Gastrocnemius medialis (tissue), 4 donors: ENCODE measurements around the gene DPYD. TPM values are rescaled to one million over a fixed set of nuclear protein-coding genes. Genes with fewer than 3 reads are reported as not detected.

ENCODE experiments used
- ATAC-seq, 2 donors: fragments of 150-250 bp; one replicate each; pipeline ENCODE4 v1.9.1; 2016
- DNase-seq, 2 donors: peaks; one replicate each; pipeline ENCODE4 v3.0.0-alpha.2; 2019
- H3K27ac ChIP-seq, 4 donors: fragments of 200-600 bp; sonication (generic); 1 replicate in 1 of 4; 2 replicates in 3 of 4; pipeline ENCODE4 v1.5.1; 2016 to 2018; ENCODE audit warnings: mild to moderate bottlenecking in 2 of 4, moderate library complexity in 1 of 4
- H3K27me3 ChIP-seq, 3 donors: fragments of 200-600 bp; sonication (generic) in 2 of 3; 1 replicate in 1 of 3; 2 replicates in 2 of 3; pipeline versions ENCODE4 v1.5.1 to v1.6.0; 2016 to 2019; ENCODE audit warnings: mild to moderate bottlenecking in 1 of 3, moderate library complexity in 1 of 3
- H3K36me3 ChIP-seq, 2 donors: fragments of 200-600 bp; sonication (generic) in 1 of 2; one replicate each; pipeline ENCODE4 v1.5.1; 2017 to 2018
- H3K4me1 ChIP-seq, 2 donors: fragments of 200-600 bp; sonication (generic) in 1 of 2; one replicate each; pipeline ENCODE4 v1.5.1; 2016 to 2017; ENCODE audit warnings: mild to moderate bottlenecking in 2 of 2
- H3K4me3 ChIP-seq, 4 donors: fragments of 200-600 bp; sonication (generic) in 3 of 4; 1 replicate in 1 of 4; 2 replicates in 3 of 4; pipeline ENCODE4 v1.5.1; 2016 to 2019; ENCODE audit warnings: mild to moderate bottlenecking in 2 of 4
- H3K9me3 ChIP-seq, 3 donors: fragments of 200-600 bp; sonication (generic) in 2 of 3; 1 replicate in 1 of 3; 2 replicates in 2 of 3; pipeline ENCODE4 v1.5.1; 2016 to 2019
- POLR2A ChIP-seq, 2 donors: fragments of 450-650 bp; IDR thresholded peaks; one replicate each; pipeline ENCODE4 v1.6.1; 2017; ENCODE audit warnings: antibody characterized with exemption in 2 of 2, mild to moderate bottlenecking in 2 of 2, moderate library complexity in 2 of 2
- in situ Hi-C, 4 donors: fragments of 200-750 bp; cut with MboI; loops; one replicate each; pipeline versions ENCODE4 v1.15.0 to v1.8.0; 2017; ENCODE audit warnings: low sequenced_read_pairs in 4 of 4
- intact Hi-C: fragments of 100-400 bp; cut with DNase I; formaldehyde crosslinking; loops from one replicate; pipeline ENCODE4 v1.15.1; 2023; ENCODE audit warnings: low total_unique reads
- total RNA-seq, 4 donors: library from RNA; depleted of rRNA; stranded (reverse); fragments of >200 nt; gene quantifications; one replicate each; pipeline versions ENCODE4 v1.1.0 to v1.2.3, GENCODE V29; 2016
- TF ChIP-seq, protein P1 (sequence below), 5 experiments: fragments of 450-650 bp in 3 of 5; fragments of 200-600 bp in 2 of 5; sonication (generic) in 2 of 5; IDR thresholded peaks in 4 of 5; conservative IDR thresholded peaks in 1 of 5; 1 replicate in 4 of 5; 2 replicates in 1 of 5; pipeline ENCODE4 v1.5.1; 2016 to 2019; ENCODE audit warnings: antibody characterized with exemption in 5 of 5, mild to moderate bottlenecking in 3 of 5, moderate library complexity in 3 of 5

Gene DPYD
- total RNA-seq, 4 donors from 2014 or later: 4.6 to 13.9 (median 9.1) TPM

DNA sequence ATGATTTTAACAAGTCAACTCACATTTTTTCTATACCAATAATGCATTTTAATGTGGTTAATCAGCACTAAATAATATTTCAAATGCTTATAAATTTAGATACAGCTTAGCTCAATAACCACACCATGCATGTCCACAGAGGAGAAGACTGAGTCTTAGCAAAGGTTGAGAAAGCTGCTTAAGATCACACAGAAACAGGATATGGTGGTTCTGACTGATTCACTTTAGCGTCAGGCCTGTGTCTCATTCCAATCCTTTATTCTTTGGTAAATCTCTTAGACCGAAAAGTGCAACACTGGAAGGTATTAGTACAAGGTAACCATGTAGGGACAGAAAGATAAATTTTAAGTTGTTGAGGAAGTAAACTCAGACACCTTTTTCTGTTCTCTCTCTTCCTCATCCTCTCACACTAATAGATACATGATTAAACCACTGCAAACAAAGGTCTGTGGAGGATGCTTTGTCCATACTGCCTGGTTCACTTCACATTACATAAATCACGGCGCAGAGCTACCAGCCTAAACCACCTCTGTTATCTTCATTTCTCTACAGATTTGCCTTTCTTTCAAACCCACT, 139.0 kb downstream of the DPYD start:
- TF ChIP-seq, protein P1, sequence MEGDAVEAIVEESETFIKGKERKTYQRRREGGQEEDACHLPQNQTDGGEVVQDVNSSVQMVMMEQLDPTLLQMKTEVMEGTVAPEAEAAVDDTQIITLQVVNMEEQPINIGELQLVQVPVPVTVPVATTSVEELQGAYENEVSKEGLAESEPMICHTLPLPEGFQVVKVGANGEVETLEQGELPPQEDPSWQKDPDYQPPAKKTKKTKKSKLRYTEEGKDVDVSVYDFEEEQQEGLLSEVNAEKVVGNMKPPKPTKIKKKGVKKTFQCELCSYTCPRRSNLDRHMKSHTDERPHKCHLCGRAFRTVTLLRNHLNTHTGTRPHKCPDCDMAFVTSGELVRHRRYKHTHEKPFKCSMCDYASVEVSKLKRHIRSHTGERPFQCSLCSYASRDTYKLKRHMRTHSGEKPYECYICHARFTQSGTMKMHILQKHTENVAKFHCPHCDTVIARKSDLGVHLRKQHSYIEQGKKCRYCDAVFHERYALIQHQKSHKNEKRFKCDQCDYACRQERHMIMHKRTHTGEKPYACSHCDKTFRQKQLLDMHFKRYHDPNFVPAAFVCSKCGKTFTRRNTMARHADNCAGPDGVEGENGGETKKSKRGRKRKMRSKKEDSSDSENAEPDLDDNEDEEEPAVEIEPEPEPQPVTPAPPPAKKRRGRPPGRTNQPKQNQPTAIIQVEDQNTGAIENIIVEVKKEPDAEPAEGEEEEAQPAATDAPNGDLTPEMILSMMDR (IDR thresholded peaks at IDR 0.05 in 4 of 5, conservative IDR thresholded peaks at IDR 0.05 in 1 of 5): no peak
- TF ChIP-seq POLR2A (IDR thresholded peaks at IDR 0.05): no peak
- no peak overlapping the region for H3K4me3 ChIP-seq
- ATAC-seq (no peak), DNase-seq (no peak)
- H3K36me3 ChIP-seq: no peaks in the 10 kb centered on the region
- no peaks in the 10 kb centered on the region for H3K9me3 ChIP-seq
- intact Hi-C loops (no loop called here), in situ Hi-C loops (no loop called here)
- no peak overlapping the region for H3K27ac ChIP-seq
- peaks cover 0 to 6% of the 10 kb centered on the region in 2 donors for H3K4me1 ChIP-seq
- H3K27me3 ChIP-seq: no peaks in the 10 kb centered on the region

DNA sequence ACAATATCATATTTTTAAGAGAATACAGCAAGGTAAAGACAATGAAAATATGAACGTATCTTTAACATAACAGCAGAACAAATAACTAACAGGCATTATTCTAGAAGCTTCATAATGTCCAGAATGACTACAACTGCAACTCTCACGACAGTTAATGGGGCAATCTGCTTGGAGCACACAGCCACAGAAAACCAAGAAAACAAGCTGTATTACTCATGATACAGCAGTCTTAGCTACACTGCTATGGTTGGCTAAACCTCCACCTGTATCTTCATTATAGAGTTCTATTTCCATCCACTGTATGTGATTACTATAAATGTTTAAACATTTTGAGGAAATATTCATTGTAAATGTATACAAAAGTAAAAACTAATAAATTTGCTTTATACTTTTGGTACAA, 139.9 kb downstream of the DPYD start:
- ATAC-seq (no peak), DNase-seq (no peak)
- intact Hi-C loops (no loop called here), in situ Hi-C loops (no loop called here)
- H3K4me3 ChIP-seq: no peak overlapping the region
- H3K36me3 ChIP-seq: no peaks in the 10 kb centered on the region
- no peaks in the 10 kb centered on the region for H3K9me3 ChIP-seq
- no peaks in the 10 kb centered on the region for H3K4me1 ChIP-seq
- H3K27me3 ChIP-seq: no peaks in the 10 kb centered on the region
- TF ChIP-seq POLR2A (IDR thresholded peaks at IDR 0.05): no peak
- TF ChIP-seq, protein P1 (IDR thresholded peaks at IDR 0.05 in 4 of 5, conservative IDR thresholded peaks at IDR 0.05 in 1 of 5): no peak
- H3K27ac ChIP-seq: no peak overlapping the region

DNA sequence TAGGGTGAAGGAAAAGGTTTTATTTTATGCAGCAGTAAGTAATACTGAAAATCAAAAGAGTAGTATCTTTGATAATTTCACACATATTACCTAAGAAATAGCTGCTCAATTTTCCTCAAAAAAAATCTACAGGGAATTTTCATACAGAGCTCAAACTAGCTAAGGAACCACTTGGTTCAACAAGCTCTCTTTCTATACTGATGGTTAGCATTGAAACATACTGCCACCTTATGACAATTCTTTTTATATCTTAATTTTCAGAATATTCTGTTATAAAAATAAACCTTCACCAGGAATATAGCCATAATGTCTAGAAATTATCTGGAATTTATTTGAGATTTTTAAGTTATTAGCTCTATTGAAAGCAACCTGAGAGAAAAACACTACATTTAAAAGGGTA, 142.1 kb downstream of the DPYD start:
- DNase-seq (no peak), ATAC-seq (no peak)
- Histone ChIP-seq H3K27ac (no peak overlapping the region), H3K9me3 (no peaks in the 10 kb centered on the region), H3K4me3 (no peak overlapping the region), H3K27me3 (no peaks in the 10 kb centered on the region), H3K4me1 (no peaks in the 10 kb centered on the region), H3K36me3 (no peaks in the 10 kb centered on the region)
- no peak for TF ChIP-seq POLR2A (IDR thresholded peaks at IDR 0.05)
- TF ChIP-seq, protein P1 (IDR thresholded peaks at IDR 0.05 in 4 of 5, conservative IDR thresholded peaks at IDR 0.05 in 1 of 5): no peak
- in situ Hi-C loops (no loop called here), intact Hi-C loops (no loop called here)

DNA sequence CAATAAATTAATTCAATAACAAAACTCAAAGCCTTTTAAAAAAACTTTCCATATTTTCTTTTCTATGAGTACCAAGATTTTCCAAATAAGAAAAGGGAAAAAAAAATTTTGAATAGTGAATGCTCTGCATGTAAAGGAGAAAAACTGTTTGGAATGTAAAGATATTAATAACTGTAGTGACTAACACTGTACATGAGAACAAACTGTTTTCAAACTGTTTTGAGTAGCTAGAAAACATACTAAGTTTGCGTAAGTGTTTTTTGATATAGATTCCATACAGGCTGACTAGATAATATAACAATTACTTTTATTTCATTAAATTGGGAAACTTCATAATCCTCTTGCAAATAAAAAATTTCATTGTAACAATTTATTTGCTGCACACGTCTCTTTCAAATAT, 150.5 kb downstream of the DPYD start:
- no peak overlapping the region for H3K4me3 ChIP-seq
- H3K9me3 ChIP-seq: no peaks in the 10 kb centered on the region
- ATAC-seq (no peak), DNase-seq (no peak)
- in situ Hi-C loops: no loop called here
- H3K4me1 ChIP-seq: no peaks in the 10 kb centered on the region
- intact Hi-C loops: no loop called here
- H3K27me3 ChIP-seq: no peaks in the 10 kb centered on the region
- H3K27ac ChIP-seq: no peak overlapping the region
- H3K36me3 ChIP-seq: no peaks in the 10 kb centered on the region
- TF ChIP-seq POLR2A (IDR thresholded peaks at IDR 0.05): no peak
- TF ChIP-seq, protein P1 (IDR thresholded peaks at IDR 0.05 in 4 of 5, conservative IDR thresholded peaks at IDR 0.05 in 1 of 5): no peak

DNA sequence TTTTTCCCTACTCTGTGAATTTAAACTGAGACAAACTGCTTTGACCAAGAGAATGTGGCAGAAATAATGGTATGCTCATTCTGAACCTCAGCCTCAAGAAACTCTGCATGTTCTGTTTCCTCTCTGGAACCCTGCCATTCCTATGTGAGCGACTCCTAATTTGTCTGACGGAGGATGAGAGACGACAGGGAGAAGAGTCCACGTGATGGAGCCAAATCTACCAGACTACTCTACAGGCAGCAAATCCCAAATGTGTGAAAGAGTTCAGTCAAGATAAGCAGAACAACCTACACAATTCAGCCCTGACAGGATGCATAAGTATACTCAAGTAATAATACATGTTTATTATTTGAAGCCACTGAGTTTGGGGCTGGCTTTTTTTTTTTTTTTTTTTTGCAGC, 153.5 kb downstream of the DPYD start:
- H3K36me3 ChIP-seq: no peaks in the 10 kb centered on the region
- TF ChIP-seq POLR2A (IDR thresholded peaks at IDR 0.05): no peak
- TF ChIP-seq, protein P1 (IDR thresholded peaks at IDR 0.05 in 4 of 5, conservative IDR thresholded peaks at IDR 0.05 in 1 of 5): no peak
- in situ Hi-C loops (no loop called here), intact Hi-C loops (no loop called here)
- H3K4me3 ChIP-seq: no peak overlapping the region
- no peak overlapping the region for H3K27ac ChIP-seq
- no peak for ATAC-seq
- H3K9me3 ChIP-seq: no peaks in the 10 kb centered on the region
- no peak for DNase-seq
- H3K4me1 ChIP-seq: no peaks in the 10 kb centered on the region
- no peaks in the 10 kb centered on the region for H3K27me3 ChIP-seq
